Measurements from ENCODE around the gene GRAMD1B. TPM values are rescaled to one million over a fixed set of nuclear protein-coding genes. Genes with fewer than 3 reads are reported as not detected.

GRAMD1B gene
- total and polyA plus RNA-seq, 5 donors from 2014 or later, result 1.7 to 10.8 (median 5.3) TPM

DNA sequence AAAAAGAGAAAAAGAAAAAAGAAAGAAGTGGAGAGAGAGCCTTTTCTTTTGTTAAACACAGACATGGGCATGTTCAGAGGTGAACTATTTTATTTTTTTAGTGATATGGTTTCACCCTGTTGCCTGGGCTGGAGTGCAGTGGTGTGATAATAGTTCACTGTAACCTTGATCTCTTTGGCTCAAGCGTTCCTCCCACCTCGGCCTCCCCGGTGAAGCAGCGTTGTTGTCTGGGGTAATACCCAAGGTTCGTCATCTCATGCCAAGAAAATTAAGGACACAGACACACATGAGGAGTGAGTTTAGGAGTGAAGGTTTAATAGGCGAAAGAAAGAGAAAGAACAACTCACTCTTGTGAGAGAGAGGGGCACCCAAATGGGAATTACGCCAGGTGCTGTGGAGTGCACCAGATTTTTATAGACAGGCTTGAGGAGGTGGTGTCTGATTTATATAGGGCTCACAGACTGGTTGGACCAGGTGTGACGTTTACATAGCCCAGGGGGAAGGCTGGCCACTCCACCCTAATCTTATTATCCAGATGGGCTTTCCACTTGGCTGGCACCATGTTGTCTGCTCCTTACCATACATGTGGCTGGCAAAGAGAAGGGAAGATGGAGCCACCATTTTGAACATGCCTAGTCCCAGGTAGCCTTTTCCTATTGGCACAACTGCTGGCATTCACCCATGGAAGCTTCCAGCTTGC, 42.3 kb downstream of the GRAMD1B start:
- Mint-ChIP-seq H3K27me3 (no peaks in the 10 kb centered on the region), H3K27ac (peak overlapping the region in 1 of 3 donors; percentile 54), H3K36me3 (no peaks in the 10 kb centered on the region), H3K4me3 (no peak overlapping the region), H3K4me1 (peaks cover 0 to 2% (median 0%) of the 10 kb centered on the region in 4 donors), H3K9me3 (no peaks in the 10 kb centered on the region)
- Histone ChIP-seq H3K4me1 (ENCODE audit: control insufficient read depth, insufficient read depth, low read length, poor library complexity, severe bottlenecking) (no peaks in the 10 kb centered on the region), H3K27me3 (ENCODE audit: control insufficient read depth, insufficient read depth, low read length) (no peaks in the 10 kb centered on the region), H3K9me3 (ENCODE audit: control insufficient read depth in 2 of 2, low read length in 2 of 2) (no peaks in the 10 kb centered on the region), H3K4me3 (ENCODE audit: low read depth, low read length) (no peak overlapping the region), H3K27ac (ENCODE audit: insufficient read depth, low read length, poor library complexity, severe bottlenecking) (no peak overlapping the region), H3K36me3 (ENCODE audit: control insufficient read depth, insufficient read depth, low read length) (no peaks in the 10 kb centered on the region)
- DNase-seq, result no peak
- ATAC-seq (ENCODE audit: low read depth in 2 of 2), result no peak

- no peaks in the 10 kb centered on the region for H3K27me3 ChIP-seq (ENCODE audit: control insufficient read depth, insufficient read depth, low read length)
- H3K27me3 Mint-ChIP-seq, result no peaks in the 10 kb centered on the region
Observed at GRCh38 chr11:123473941-123474677, 44.0 kb downstream of the GRAMD1B start.

DNA sequence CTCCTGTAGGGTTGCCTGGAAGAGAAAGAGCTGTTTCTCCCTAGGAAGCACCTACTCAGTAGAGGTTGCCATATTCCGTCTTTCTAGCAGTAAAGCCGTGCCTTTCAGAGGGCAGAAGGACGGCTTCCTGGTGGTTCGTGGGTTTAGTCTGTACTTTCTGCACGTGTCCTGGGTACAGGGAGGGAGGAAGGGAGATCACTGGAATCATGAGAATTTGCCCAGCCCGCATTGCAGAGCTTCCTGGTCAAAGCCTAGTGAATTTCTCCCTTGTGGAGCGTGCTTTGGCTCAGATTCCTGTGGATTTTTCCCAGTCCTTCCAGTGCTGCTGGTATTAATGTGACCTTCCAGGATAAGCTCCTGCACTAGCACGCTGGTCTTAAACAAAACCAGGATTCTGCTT, 44.9 kb downstream of the GRAMD1B start:
- H3K9me3 Mint-ChIP-seq, result no peaks in the 10 kb centered on the region
- H3K4me1 ChIP-seq (ENCODE audit: control insufficient read depth, insufficient read depth, low read length, poor library complexity, severe bottlenecking), result no peaks in the 10 kb centered on the region
- no peaks in the 10 kb centered on the region for H3K36me3 ChIP-seq (ENCODE audit: control insufficient read depth, insufficient read depth, low read length)
- H3K9me3 ChIP-seq (ENCODE audit: control insufficient read depth in 2 of 2, low read length in 2 of 2), result no peaks in the 10 kb centered on the region
- ATAC-seq (ENCODE audit: low read depth in 2 of 2), result no peak
- no peak for DNase-seq
- H3K27me3 Mint-ChIP-seq, result no peaks in the 10 kb centered on the region
- H3K4me3 Mint-ChIP-seq, result no peak overlapping the region
- no peak overlapping the region for H3K4me3 ChIP-seq (ENCODE audit: low read depth, low read length)
- no peak overlapping the region for H3K27ac ChIP-seq (ENCODE audit: insufficient read depth, low read length, poor library complexity, severe bottlenecking)
- no peak overlapping the region for H3K27ac Mint-ChIP-seq
- H3K4me1 Mint-ChIP-seq, result peaks cover 0 to 7% (median 2%) of the 10 kb centered on the region in 4 donors
- H3K36me3 Mint-ChIP-seq, result no peaks in the 10 kb centered on the region
- no peaks in the 10 kb centered on the region for H3K27me3 ChIP-seq (ENCODE audit: control insufficient read depth, insufficient read depth, low read length)

More at GRCh38 chr11:123473941-123474677, 44.0 kb downstream of the GRAMD1B start:
- DNase-seq (no peak), ATAC-seq (ENCODE audit: low read depth in 2 of 2) (no peak)
- no peaks in the 10 kb centered on the region for H3K9me3 Mint-ChIP-seq
- Histone ChIP-seq H3K27ac (ENCODE audit: insufficient read depth, low read length, poor library complexity, severe bottlenecking) (no peak overlapping the region), H3K4me3 (ENCODE audit: low read depth, low read length) (no peak overlapping the region), H3K4me1 (ENCODE audit: control insufficient read depth, insufficient read depth, low read length, poor library complexity, severe bottlenecking) (no peaks in the 10 kb centered on the region), H3K9me3 (ENCODE audit: control insufficient read depth in 2 of 2, low read length in 2 of 2) (no peaks in the 10 kb centered on the region), H3K36me3 (ENCODE audit: control insufficient read depth, insufficient read depth, low read length) (no peaks in the 10 kb centered on the region)
- H3K4me1 Mint-ChIP-seq, result peaks cover 0 to 8% (median 2%) of the 10 kb centered on the region in 4 donors
- H3K27ac Mint-ChIP-seq, result no peak overlapping the region
- no peaks in the 10 kb centered on the region for H3K36me3 Mint-ChIP-seq
- H3K4me3 Mint-ChIP-seq, result no peak overlapping the region

- Mint-ChIP-seq H3K9me3 (no peaks in the 10 kb centered on the region), H3K27me3 (no peaks in the 10 kb centered on the region), H3K4me1 (peaks cover 0 to 7% (median 2%) of the 10 kb centered on the region in 4 donors), H3K4me3 (no peak overlapping the region), H3K36me3 (no peaks in the 10 kb centered on the region), H3K27ac (no peak overlapping the region)
- ATAC-seq (ENCODE audit: low read depth in 2 of 2), result no peak
- H3K27ac ChIP-seq (ENCODE audit: insufficient read depth, low read length, poor library complexity, severe bottlenecking), result no peak overlapping the region
- no peak for DNase-seq
- H3K36me3 ChIP-seq (ENCODE audit: control insufficient read depth, insufficient read depth, low read length), result no peaks in the 10 kb centered on the region
- H3K27me3 ChIP-seq (ENCODE audit: control insufficient read depth, insufficient read depth, low read length), result no peaks in the 10 kb centered on the region
- H3K4me3 ChIP-seq (ENCODE audit: low read depth, low read length), result no peak overlapping the region
- no peaks in the 10 kb centered on the region for H3K9me3 ChIP-seq (ENCODE audit: control insufficient read depth in 2 of 2, low read length in 2 of 2)
- H3K4me1 ChIP-seq (ENCODE audit: control insufficient read depth, insufficient read depth, low read length, poor library complexity, severe bottlenecking), result no peaks in the 10 kb centered on the region
Observed at GRCh38 chr11:123475469-123475868, 45.4 kb downstream of the GRAMD1B start.

- Mint-ChIP-seq H3K36me3 (no peaks in the 10 kb centered on the region), H3K4me1 (peaks cover 0 to 7% (median 2%) of the 10 kb centered on the region in 4 donors), H3K27ac (no peak overlapping the region), H3K4me3 (no peak overlapping the region), H3K9me3 (no peaks in the 10 kb centered on the region), H3K27me3 (no peaks in the 10 kb centered on the region)
- Histone ChIP-seq H3K4me1 (ENCODE audit: control insufficient read depth, insufficient read depth, low read length, poor library complexity, severe bottlenecking) (no peaks in the 10 kb centered on the region), H3K36me3 (ENCODE audit: control insufficient read depth, insufficient read depth, low read length) (no peaks in the 10 kb centered on the region), H3K4me3 (ENCODE audit: low read depth, low read length) (no peak overlapping the region), H3K9me3 (ENCODE audit: control insufficient read depth in 2 of 2, low read length in 2 of 2) (no peaks in the 10 kb centered on the region), H3K27ac (ENCODE audit: insufficient read depth, low read length, poor library complexity, severe bottlenecking) (no peak overlapping the region), H3K27me3 (ENCODE audit: control insufficient read depth, insufficient read depth, low read length) (no peaks in the 10 kb centered on the region)
- DNase-seq, result no peak
- ATAC-seq (ENCODE audit: low read depth in 2 of 2), result no peak
Observed at GRCh38 chr11:123477205-123477907, 47.3 kb downstream of the GRAMD1B start.

- H3K4me1 Mint-ChIP-seq, result peaks cover 0 to 7% (median 2%) of the 10 kb centered on the region in 4 donors
- H3K4me1 ChIP-seq (ENCODE audit: control insufficient read depth, insufficient read depth, low read length, poor library complexity, severe bottlenecking), result no peaks in the 10 kb centered on the region
- H3K27me3 Mint-ChIP-seq, result no peaks in the 10 kb centered on the region
- H3K9me3 Mint-ChIP-seq, result no peaks in the 10 kb centered on the region
- H3K4me3 ChIP-seq (ENCODE audit: low read depth, low read length), result peak overlapping the region; percentile 64
- H3K36me3 Mint-ChIP-seq, result no peaks in the 10 kb centered on the region
- DNase-seq (peak; percentile 14 to 68 (median 47)), ATAC-seq (ENCODE audit: low read depth in 2 of 2) (peak in 1 of 2 donors; percentile 22)
- no peaks in the 10 kb centered on the region for H3K36me3 ChIP-seq (ENCODE audit: control insufficient read depth, insufficient read depth, low read length)
- peak overlapping the region in 2 of 3 donors; percentile 23 to 36 for H3K27ac Mint-ChIP-seq
- H3K27ac ChIP-seq (ENCODE audit: insufficient read depth, low read length, poor library complexity, severe bottlenecking), result no peak overlapping the region
- H3K4me3 Mint-ChIP-seq, result no peak overlapping the region
- no peaks in the 10 kb centered on the region for H3K9me3 ChIP-seq (ENCODE audit: control insufficient read depth in 2 of 2, low read length in 2 of 2)
- H3K27me3 ChIP-seq (ENCODE audit: control insufficient read depth, insufficient read depth, low read length), result no peaks in the 10 kb centered on the region
Observed at GRCh38 chr11:123478352-123478987, 48.4 kb downstream of the GRAMD1B start.

DNA sequence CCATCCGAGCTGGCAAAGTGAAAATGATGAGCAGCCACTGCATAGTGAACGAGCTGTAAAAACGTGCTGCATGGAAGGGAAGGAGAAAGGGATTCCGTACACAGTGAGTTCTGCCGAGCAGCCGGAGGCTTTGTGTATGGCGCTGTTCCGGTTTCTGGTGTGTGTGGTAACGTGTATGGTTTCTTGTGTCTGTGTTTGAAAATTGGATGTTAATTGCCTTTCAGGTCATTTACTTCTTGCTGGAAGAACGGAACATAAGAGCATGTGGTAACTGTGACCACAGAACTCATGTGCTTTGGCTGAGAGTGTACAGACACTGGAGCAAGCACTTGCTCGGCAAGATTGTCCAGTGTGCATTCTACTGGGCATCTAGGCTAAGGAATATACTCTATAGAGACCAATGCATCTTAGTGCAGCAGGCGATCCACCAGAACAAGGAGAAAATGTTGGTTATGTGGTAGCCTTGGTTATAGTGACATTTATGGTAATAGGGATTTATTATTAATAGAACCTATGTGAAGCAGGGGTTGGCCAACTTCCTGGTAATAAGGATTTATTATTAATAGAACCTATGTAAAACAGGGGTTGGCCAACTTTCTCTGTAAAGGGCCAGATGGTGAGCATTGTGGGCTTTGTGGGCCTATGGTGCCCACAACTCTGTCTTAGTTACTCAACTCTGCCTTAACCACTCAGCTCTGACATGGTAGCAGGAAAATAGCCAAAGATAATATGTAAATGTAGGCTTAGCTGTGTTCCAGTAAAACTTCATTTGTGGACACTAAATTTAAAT, 49.2 kb downstream of the GRAMD1B start:
- H3K9me3 ChIP-seq (ENCODE audit: control insufficient read depth in 2 of 2, low read length in 2 of 2), result no peaks in the 10 kb centered on the region
- no peak for ATAC-seq (ENCODE audit: low read depth in 2 of 2)
- H3K4me1 Mint-ChIP-seq, result peaks cover 0 to 7% (median 2%) of the 10 kb centered on the region in 4 donors

More for the DNA sequence above, 49.2 kb downstream of the GRAMD1B start:
- Histone ChIP-seq H3K4me3 (ENCODE audit: low read depth, low read length) (no peak overlapping the region), H3K36me3 (ENCODE audit: control insufficient read depth, insufficient read depth, low read length) (no peaks in the 10 kb centered on the region), H3K27ac (ENCODE audit: insufficient read depth, low read length, poor library complexity, severe bottlenecking) (no peak overlapping the region), H3K27me3 (ENCODE audit: control insufficient read depth, insufficient read depth, low read length) (no peaks in the 10 kb centered on the region), H3K4me1 (ENCODE audit: control insufficient read depth, insufficient read depth, low read length, poor library complexity, severe bottlenecking) (no peaks in the 10 kb centered on the region)
- Mint-ChIP-seq H3K36me3 (no peaks in the 10 kb centered on the region), H3K9me3 (no peaks in the 10 kb centered on the region), H3K27me3 (no peaks in the 10 kb centered on the region), H3K4me3 (peak overlapping the region in 1 of 4 donors; percentile 78), H3K27ac (no peak overlapping the region)
- DNase-seq, result no peak
